WTC11 (cell line): Measurements from ENCODE around the gene DPP10. TPM values are rescaled to one million over a fixed set of nuclear protein-coding genes. Genes with fewer than 3 reads are reported as not detected.

Experiments
- ATAC-seq: fragments of 200-7000 bp; cut with Tn5 transposase; 2 replicates; pipeline ENCODE4 v1.10.0; 2021; ENCODE audit warnings: mild to moderate bottlenecking, moderate library complexity
- CTCF ChIA-PET: fragments of 300-600 bp; sonication (Branson Sonifier 250); formaldehyde crosslinking; loops from one replicate; lab custom pipeline; 2021; ENCODE audit warnings: antibody characterized with exemption; lab: Charles Lee
- POLR2A ChIA-PET: fragments of 350-600 bp; sonication (Branson Sonifier 250); formaldehyde crosslinking; loops from one replicate; lab custom pipeline; 2021; ENCODE audit warnings: antibody characterized with exemption; lab: Charles Lee
- DNase-seq: peaks from one replicate; pipeline ENCODE4 v3.0.0; 2021; ENCODE audit warnings: low spot score
- H3K27ac Mint-ChIP-seq: 2 replicates; pipeline ENCODE4 v1.8.0; 2021; ENCODE audit warnings: mixed read lengths
- H3K27me3 Mint-ChIP-seq: 2 replicates; pipeline ENCODE4 v1.8.0; 2021; ENCODE audit warnings: low read depth, mild to moderate bottlenecking, moderate library complexity, mixed read lengths
- H3K36me3 Mint-ChIP-seq: 2 replicates; pipeline ENCODE4 v1.8.0; 2021; ENCODE audit warnings: mixed read lengths
- H3K4me1 Mint-ChIP-seq: 2 replicates; pipeline ENCODE4 v1.8.0; 2022; ENCODE audit warnings: mixed read lengths
- H3K4me3 Mint-ChIP-seq: 2 replicates; pipeline ENCODE4 v1.8.0; 2021; ENCODE audit warnings: mild to moderate bottlenecking, moderate library complexity, mixed read lengths
- H3K9me3 Mint-ChIP-seq: 2 replicates; pipeline ENCODE4 v1.8.0; 2021; ENCODE audit warnings: mixed read lengths
- FOXJ3 ChIP-seq: sonication (generic); formaldehyde crosslinking; IDR thresholded peaks from 2 replicates; pipeline ENCODE4 v1.9.0; 2021; ENCODE audit warnings: missing genetic modification reagents, mild to moderate bottlenecking, borderline replicate concordance
- GABPB1 ChIP-seq: sonication (generic); formaldehyde crosslinking; IDR thresholded peaks from 2 replicates; pipeline ENCODE4 v1.8.1; 2023; ENCODE audit warnings: mild to moderate bottlenecking, missing genetic modification reagents
- GTF2I ChIP-seq: fragments of 250-450 bp; sonication (Bioruptor Pico); conservative IDR thresholded peaks from 2 replicates; pipeline ENCODE4 v1.4.0; 2021; ENCODE audit warnings: mild to moderate bottlenecking
- HMGA2 ChIP-seq: fragments of 250-450 bp; sonication (Bioruptor Pico); IDR thresholded peaks from 2 replicates; pipeline ENCODE4 v1.4.0; 2021; ENCODE audit warnings: mild to moderate bottlenecking, moderate library complexity
- NFE2L1 ChIP-seq: sonication (generic); formaldehyde crosslinking; IDR thresholded peaks from 2 replicates; pipeline ENCODE4 v1.8.1; 2023; ENCODE audit warnings: missing genetic modification reagents
- NFYB ChIP-seq: sonication (generic); formaldehyde crosslinking; conservative IDR thresholded peaks from 2 replicates; pipeline ENCODE4 v1.8.0; 2022; ENCODE audit warnings: low read depth, missing genetic modification reagents
- NR3C1 ChIP-seq: sonication (generic); formaldehyde crosslinking; conservative IDR thresholded peaks from 2 replicates; pipeline ENCODE4 v1.8.1; 2023; ENCODE audit warnings: low read depth, mild to moderate bottlenecking, missing genetic modification reagents
- OVOL2 ChIP-seq: fragments of 250-450 bp; sonication (Bioruptor Pico); IDR thresholded peaks from 2 replicates; pipeline ENCODE4 v1.9.0; 2021; ENCODE audit warnings: mild to moderate bottlenecking, borderline replicate concordance
- SMAD4 ChIP-seq: sonication (generic); formaldehyde crosslinking; IDR thresholded peaks from 2 replicates; pipeline ENCODE4 v1.8.0; 2022; ENCODE audit warnings: mild to moderate bottlenecking, missing genetic modification reagents
- ZBTB21 ChIP-seq: sonication (generic); formaldehyde crosslinking; IDR thresholded peaks from 2 replicates; pipeline ENCODE4 v1.8.1; 2023; ENCODE audit warnings: mild to moderate bottlenecking, missing genetic modification reagents, borderline replicate concordance
- ZNF121 ChIP-seq: sonication (generic); formaldehyde crosslinking; IDR thresholded peaks from 2 replicates; pipeline ENCODE4 v1.8.0; 2023; ENCODE audit warnings: missing genetic modification reagents
- ZNF138 ChIP-seq: sonication (generic); formaldehyde crosslinking; conservative IDR thresholded peaks from 2 replicates; pipeline ENCODE4 v1.8.1; 2022; ENCODE audit warnings: mild to moderate bottlenecking, moderate library complexity, missing genetic modification reagents
- ZNF232 ChIP-seq: sonication (generic); formaldehyde crosslinking; IDR thresholded peaks from 2 replicates; pipeline ENCODE4 v1.8.0; 2022; ENCODE audit warnings: mild to moderate bottlenecking, missing genetic modification reagents
- ZNF423 ChIP-seq: fragments of 250-450 bp; sonication (Bioruptor Pico); IDR thresholded peaks from 2 replicates; pipeline ENCODE4 v2.1.2; 2022; ENCODE audit warnings: mild to moderate bottlenecking, moderate library complexity
- total RNA-seq: library from RNA; stranded (reverse); gene quantifications from 3 replicates; pipeline ENCODE4 v1.2.3, GENCODE V29; 2021
- TF ChIP-seq, protein P1 (sequence below): fragments of 250-450 bp; sonication (Bioruptor Pico); IDR thresholded peaks from 2 replicates; pipeline ENCODE4 v1.9.0; 2021; ENCODE audit warnings: mild to moderate bottlenecking
- TF ChIP-seq, protein P2 (sequence below): sonication (generic); formaldehyde crosslinking; IDR thresholded peaks from 2 replicates; pipeline ENCODE4 v1.8.0; 2022; ENCODE audit warnings: mild to moderate bottlenecking, missing genetic modification reagents
- TF ChIP-seq, protein P3 (sequence below): sonication (generic); formaldehyde crosslinking; conservative IDR thresholded peaks from 2 replicates; pipeline ENCODE4 v1.8.1; 2023; ENCODE audit warnings: mild to moderate bottlenecking, low read depth, missing genetic modification reagents, moderate library complexity
- TF ChIP-seq, protein P4 (sequence below): sonication (generic); formaldehyde crosslinking; IDR thresholded peaks from 2 replicates; pipeline ENCODE4 v1.8.0; 2022; ENCODE audit warnings: missing genetic modification reagents

Gene DPP10
- total RNA-seq, 1 experiment from 2014 or later, result 4.0 TPM

DNA sequence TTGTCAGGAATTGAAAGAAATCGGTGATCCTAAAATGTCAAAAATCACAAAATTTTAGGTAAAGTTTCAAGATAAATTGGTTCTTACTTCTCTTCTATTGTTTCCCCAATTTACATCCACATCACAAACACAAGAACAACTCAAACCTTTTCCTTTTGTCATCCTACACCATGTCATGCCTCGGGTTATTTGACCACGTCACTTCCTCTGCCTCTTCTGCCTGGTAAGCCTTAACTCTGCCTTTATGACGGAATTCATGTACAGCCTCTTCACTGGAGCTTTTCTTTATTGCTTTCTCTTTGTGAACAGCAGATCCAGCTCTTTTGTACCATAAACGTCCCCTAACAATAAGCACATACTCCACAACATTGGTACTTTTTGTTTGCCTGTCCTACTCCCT, 258.0 kb downstream of the DPP10 start:
- Mint-ChIP-seq H3K4me3 (no peak overlapping the region), H3K27ac (no peak overlapping the region), H3K4me1 (peaks cover 16% of the 10 kb centered on the region), H3K36me3 (peaks cover 31% of the 10 kb centered on the region), H3K27me3 (no peaks in the 10 kb centered on the region; the same call in 1 of the 2 replicates), H3K9me3 (peaks cover 39% of the 10 kb centered on the region)
- TF ChIP-seq FOXJ3 (CRISPR knock-in tag) (no peak), ZNF138 (no peak)
- ChIA-PET CTCF (no interaction called here), POLR2A (no interaction called here)
- ATAC-seq (no peak), DNase-seq (no peak)

DNA sequence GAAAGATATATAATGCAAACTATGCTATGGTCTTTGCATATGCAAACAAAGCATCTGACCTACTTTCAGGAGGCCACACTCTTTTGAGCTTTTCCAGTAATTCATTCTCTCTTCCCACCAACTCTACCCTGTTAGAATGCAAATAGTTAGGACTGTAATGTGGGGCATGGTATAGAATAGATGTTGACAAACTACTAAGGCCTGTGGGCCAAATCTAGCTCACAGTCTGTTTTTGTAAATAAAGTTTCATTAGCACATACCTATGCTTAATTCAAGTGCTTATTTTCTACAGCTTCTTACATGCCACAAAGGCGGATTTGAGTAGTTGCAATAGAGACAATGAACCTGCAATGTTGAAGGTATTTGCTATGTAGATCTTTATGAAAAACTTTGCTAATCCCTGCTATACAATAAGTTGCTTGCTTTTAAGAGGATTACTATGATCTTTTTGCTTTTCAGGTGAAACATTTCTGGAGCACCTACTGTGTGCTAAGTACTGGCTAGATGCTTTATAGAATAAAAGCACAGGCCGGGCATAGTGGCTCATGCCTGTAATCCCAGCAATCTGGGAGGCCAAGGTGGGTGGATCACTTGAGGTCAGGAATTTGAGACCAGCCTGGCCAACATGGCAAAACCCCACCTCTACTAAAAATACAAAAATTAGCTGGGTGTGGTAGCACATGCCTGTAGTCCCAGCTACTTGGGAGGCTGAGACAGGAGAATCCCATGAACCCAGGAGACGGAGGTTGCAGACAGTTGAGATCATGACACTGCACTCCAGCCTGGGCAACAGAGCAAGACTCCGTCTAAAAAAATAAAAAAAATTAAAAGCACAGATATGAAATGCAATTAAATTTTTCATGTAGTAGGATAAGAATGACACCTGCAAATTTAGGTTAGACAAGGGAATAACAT, 267.8 kb downstream of the DPP10 start:
- DNase-seq (no peak), ATAC-seq (peak; percentile 85)
- peaks cover 37% of the 10 kb centered on the region for H3K4me1 Mint-ChIP-seq
- H3K36me3 Mint-ChIP-seq, result peaks cover 16% of the 10 kb centered on the region
- CTCF ChIA-PET, result no interaction called here
- no peak overlapping the region for H3K4me3 Mint-ChIP-seq
- POLR2A ChIA-PET, result no interaction called here
- peaks cover 37% of the 10 kb centered on the region for H3K9me3 Mint-ChIP-seq
- H3K27ac Mint-ChIP-seq, result peak overlapping the region; percentile 84
- H3K27me3 Mint-ChIP-seq, result peaks cover 6% of the 10 kb centered on the region; the same call in 1 of the 2 replicates
- TF ChIP-seq, protein P1, sequence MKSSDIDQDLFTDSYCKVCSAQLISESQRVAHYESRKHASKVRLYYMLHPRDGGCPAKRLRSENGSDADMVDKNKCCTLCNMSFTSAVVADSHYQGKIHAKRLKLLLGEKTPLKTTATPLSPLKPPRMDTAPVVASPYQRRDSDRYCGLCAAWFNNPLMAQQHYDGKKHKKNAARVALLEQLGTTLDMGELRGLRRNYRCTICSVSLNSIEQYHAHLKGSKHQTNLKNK (CRISPR knock-in tag), result no peak
- TF ChIP-seq ZBTB21 (CRISPR knock-in tag) (no peak), NFE2L1 (CRISPR knock-in tag) (no peak), ZNF232 (CRISPR knock-in tag) (no peak), ZNF423 (CRISPR knock-in tag) (no peak), ZNF121 (CRISPR knock-in tag) (peak; percentile 81; the same call in 1 of the 2 replicates), GABPB1 (CRISPR knock-in tag) (no peak), GTF2I (CRISPR knock-in tag) (peak; percentile 70; the same call in 1 of the 2 replicates)
- TF ChIP-seq, protein P2, sequence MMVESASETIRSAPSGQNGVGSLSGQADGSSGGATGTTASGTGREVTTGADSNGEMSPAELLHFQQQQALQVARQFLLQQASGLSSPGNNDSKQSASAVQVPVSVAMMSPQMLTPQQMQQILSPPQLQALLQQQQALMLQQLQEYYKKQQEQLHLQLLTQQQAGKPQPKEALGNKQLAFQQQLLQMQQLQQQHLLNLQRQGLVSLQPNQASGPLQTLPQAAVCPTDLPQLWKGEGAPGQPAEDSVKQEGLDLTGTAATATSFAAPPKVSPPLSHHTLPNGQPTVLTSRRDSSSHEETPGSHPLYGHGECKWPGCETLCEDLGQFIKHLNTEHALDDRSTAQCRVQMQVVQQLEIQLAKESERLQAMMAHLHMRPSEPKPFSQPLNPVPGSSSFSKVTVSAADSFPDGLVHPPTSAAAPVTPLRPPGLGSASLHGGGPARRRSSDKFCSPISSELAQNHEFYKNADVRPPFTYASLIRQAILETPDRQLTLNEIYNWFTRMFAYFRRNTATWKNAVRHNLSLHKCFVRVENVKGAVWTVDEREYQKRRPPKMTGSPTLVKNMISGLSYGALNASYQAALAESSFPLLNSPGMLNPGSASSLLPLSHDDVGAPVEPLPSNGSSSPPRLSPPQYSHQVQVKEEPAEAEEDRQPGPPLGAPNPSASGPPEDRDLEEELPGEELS (CRISPR knock-in tag), result peak; percentile 40; the same call in 1 of the 2 replicates
- TF ChIP-seq, all 79 proteins: peak for 3

DNA sequence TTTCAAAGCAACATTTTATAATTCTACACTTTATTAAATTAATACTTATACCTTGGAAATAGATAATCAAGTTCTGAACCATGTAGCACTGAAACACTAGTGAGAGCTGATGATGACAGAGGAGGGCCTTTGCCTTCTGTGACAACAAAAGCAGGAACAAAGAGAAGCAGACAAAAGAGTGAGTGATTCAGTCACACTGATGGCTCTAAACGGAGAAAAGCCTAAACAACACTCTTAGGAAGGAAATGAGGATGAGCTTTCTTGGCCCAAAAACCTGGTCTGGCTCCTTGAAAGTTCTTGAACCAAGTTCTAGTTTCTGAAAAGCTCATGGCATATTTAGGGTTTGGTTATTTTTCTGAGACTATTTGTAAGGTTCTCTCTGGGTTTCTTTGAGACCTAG, 271.9 kb downstream of the DPP10 start:
- no peak for ATAC-seq

More for the DNA sequence above, 271.9 kb downstream of the DPP10 start:
- Mint-ChIP-seq H3K9me3 (peaks cover 17% of the 10 kb centered on the region), H3K27ac (no peak overlapping the region), H3K36me3 (peaks cover 5% of the 10 kb centered on the region; the same call in 1 of the 2 replicates), H3K4me3 (no peak overlapping the region), H3K27me3 (no peaks in the 10 kb centered on the region), H3K4me1 (peaks cover 30% of the 10 kb centered on the region)
- TF ChIP-seq, protein P3, sequence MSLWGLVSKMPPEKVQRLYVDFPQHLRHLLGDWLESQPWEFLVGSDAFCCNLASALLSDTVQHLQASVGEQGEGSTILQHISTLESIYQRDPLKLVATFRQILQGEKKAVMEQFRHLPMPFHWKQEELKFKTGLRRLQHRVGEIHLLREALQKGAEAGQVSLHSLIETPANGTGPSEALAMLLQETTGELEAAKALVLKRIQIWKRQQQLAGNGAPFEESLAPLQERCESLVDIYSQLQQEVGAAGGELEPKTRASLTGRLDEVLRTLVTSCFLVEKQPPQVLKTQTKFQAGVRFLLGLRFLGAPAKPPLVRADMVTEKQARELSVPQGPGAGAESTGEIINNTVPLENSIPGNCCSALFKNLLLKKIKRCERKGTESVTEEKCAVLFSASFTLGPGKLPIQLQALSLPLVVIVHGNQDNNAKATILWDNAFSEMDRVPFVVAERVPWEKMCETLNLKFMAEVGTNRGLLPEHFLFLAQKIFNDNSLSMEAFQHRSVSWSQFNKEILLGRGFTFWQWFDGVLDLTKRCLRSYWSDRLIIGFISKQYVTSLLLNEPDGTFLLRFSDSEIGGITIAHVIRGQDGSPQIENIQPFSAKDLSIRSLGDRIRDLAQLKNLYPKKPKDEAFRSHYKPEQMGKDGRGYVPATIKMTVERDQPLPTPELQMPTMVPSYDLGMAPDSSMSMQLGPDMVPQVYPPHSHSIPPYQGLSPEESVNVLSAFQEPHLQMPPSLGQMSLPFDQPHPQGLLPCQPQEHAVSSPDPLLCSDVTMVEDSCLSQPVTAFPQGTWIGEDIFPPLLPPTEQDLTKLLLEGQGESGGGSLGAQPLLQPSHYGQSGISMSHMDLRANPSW (CRISPR knock-in tag), result no peak
- TF ChIP-seq NR3C1 (CRISPR knock-in tag) (no peak), HMGA2 (CRISPR knock-in tag) (no peak), SMAD4 (CRISPR knock-in tag) (no peak), OVOL2 (CRISPR knock-in tag) (no peak), NFYB (CRISPR knock-in tag) (no peak)
- TF ChIP-seq, protein P4, sequence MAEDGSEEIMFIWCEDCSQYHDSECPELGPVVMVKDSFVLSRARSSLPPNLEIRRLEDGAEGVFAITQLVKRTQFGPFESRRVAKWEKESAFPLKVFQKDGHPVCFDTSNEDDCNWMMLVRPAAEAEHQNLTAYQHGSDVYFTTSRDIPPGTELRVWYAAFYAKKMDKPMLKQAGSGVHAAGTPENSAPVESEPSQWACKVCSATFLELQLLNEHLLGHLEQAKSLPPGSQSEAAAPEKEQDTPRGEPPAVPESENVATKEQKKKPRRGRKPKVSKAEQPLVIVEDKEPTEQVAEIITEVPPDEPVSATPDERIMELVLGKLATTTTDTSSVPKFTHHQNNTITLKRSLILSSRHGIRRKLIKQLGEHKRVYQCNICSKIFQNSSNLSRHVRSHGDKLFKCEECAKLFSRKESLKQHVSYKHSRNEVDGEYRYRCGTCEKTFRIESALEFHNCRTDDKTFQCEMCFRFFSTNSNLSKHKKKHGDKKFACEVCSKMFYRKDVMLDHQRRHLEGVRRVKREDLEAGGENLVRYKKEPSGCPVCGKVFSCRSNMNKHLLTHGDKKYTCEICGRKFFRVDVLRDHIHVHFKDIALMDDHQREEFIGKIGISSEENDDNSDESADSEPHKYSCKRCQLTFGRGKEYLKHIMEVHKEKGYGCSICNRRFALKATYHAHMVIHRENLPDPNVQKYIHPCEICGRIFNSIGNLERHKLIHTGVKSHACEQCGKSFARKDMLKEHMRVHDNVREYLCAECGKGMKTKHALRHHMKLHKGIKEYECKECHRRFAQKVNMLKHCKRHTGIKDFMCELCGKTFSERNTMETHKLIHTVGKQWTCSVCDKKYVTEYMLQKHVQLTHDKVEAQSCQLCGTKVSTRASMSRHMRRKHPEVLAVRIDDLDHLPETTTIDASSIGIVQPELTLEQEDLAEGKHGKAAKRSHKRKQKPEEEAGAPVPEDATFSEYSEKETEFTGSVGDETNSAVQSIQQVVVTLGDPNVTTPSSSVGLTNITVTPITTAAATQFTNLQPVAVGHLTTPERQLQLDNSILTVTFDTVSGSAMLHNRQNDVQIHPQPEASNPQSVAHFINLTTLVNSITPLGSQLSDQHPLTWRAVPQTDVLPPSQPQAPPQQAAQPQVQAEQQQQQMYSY, result no peak
- ChIA-PET CTCF (no interaction called here), POLR2A (no interaction called here)
- no peak for DNase-seq
